Fibroblast of pulmonary artery (primary cell): ENCODE measurements around the gene FGD4.
A peak's percentile ranks its signal among the peaks of the same experiment; 100 is the strongest.

Experiments
- DNase-seq: peaks from one replicate; pipeline ENCODE4 v3.0.0-alpha.2; 2010; ENCODE audit warnings: low read depth
- H3K4me3 ChIP-seq: replicated peaks from 2 replicates; pipeline ENCODE4 v1.5.1; 2011; ENCODE audit warnings: low read depth, mild to moderate bottlenecking, control low read depth, low read length, moderate library complexity
- TF ChIP-seq, protein P1 (sequence below): IDR thresholded peaks from 2 replicates; pipeline ENCODE4 v1.5.1; 2011; ENCODE audit warnings: mild to moderate bottlenecking, control low read depth, low read length, inconsistent platforms; ENCODE audit errors: missing control alignments

The FGD4 gene

DNA sequence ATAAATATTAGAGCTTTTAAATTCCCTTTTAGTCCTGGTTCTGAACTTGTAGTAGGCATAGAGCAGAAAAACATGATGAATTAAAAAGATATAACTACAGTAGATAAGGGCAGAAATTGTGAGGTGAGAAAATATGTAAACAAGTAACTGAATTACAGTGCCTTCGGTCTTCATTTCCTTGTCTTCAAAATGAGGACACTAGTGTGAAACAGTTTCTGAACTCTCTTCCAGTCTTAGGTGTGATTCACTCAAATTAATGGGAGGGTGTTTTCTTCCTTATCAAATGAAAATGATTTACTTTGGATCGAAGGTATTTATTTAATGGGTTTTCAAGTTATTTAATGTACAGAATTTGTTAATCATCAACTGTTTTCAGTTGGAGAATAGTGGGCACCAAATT lies 1.5 kb downstream of the FGD4 start:
- TF ChIP-seq, protein P1, sequence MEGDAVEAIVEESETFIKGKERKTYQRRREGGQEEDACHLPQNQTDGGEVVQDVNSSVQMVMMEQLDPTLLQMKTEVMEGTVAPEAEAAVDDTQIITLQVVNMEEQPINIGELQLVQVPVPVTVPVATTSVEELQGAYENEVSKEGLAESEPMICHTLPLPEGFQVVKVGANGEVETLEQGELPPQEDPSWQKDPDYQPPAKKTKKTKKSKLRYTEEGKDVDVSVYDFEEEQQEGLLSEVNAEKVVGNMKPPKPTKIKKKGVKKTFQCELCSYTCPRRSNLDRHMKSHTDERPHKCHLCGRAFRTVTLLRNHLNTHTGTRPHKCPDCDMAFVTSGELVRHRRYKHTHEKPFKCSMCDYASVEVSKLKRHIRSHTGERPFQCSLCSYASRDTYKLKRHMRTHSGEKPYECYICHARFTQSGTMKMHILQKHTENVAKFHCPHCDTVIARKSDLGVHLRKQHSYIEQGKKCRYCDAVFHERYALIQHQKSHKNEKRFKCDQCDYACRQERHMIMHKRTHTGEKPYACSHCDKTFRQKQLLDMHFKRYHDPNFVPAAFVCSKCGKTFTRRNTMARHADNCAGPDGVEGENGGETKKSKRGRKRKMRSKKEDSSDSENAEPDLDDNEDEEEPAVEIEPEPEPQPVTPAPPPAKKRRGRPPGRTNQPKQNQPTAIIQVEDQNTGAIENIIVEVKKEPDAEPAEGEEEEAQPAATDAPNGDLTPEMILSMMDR, result no peak
- DNase-seq, result no peak
- peak overlapping the region; percentile 85 for H3K4me3 ChIP-seq

DNA sequence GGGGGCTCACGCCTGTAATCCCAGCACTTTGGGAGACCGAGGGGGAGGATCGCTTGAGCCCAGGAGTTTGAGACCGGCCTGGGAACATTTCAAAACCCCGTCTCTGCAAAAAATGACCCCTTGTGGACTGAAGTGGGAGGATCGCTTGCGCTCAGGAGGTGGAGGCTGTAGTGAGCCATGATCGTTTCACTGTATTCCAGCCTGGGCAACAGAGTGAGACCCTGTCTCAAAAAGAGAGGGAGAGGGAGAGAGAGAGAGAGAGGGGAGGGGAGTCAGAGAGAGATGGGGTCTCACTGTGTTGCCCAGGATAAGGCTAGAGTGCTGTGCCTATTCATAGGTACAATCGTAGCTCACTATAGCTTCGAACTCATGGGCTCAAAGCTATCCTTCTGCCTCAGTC lies 2.8 kb downstream of the FGD4 start:
- TF ChIP-seq, protein P1, result no peak
- H3K4me3 ChIP-seq, result no peak overlapping the region
- DNase-seq, result no peak

DNA sequence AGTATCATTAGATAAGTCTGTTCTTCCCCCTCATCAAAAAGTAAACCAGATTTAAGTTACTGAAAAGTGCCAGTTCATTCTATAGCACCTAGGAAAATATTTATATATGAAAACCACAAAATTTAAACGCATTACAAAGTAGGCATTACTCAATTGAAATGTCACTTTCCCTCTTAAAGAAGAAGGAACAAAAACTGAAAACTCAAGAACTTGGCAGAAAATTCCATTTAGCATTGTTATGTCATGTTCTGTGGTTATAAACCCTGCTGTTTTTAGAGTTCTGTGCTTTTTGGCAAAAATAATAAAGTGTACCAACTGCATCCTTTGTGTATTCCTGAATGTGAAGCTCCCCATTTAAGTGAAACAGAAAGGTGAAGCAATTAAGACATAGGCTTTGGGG lies 3.6 kb downstream of the FGD4 start:
- TF ChIP-seq, protein P1, result no peak
- no peak overlapping the region for H3K4me3 ChIP-seq
- DNase-seq, result no peak

DNA sequence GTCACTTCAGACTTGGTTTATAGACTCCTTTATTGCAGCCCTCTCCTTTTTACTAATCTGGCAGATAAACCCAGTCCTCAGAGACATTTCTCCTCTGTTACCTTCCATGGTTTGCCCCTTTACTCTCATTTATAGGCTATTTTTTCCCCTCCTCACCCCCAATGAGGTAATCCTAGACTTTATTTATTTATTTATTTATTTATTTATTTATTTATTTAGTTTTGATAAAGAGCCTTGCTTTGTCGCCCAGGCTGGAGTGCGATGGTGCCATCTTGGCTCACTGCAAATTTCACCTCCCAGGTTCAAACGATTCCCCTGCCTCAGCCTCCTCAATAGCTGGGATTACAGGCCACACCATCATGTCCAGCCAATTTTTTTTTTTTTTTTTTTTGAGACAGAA lies 8.4 kb downstream of the FGD4 start:
- TF ChIP-seq, protein P1, result no peak
- DNase-seq, result no peak
- H3K4me3 ChIP-seq, result no peak overlapping the region

DNA sequence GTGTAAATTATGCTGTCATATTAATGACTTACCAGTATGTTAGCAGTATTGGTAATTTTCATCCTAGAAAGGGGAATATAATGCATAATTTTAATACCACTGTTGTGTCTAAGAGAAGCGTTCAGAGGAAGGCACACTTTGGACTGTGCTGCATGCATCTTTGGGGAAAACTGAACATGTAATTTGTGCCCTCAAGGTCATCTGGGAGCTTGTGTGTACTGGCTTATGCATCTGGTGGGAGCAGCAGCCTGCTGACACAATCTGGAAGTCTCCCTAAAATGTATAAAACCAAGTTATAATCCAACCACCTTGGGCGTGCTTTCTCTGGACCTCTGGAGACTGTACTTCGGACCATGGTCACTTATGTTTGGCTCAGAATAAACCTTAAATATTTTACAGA lies 14.1 kb downstream of the FGD4 start:
- TF ChIP-seq, protein P1, result no peak
- DNase-seq, result no peak
- no peak overlapping the region for H3K4me3 ChIP-seq

DNA sequence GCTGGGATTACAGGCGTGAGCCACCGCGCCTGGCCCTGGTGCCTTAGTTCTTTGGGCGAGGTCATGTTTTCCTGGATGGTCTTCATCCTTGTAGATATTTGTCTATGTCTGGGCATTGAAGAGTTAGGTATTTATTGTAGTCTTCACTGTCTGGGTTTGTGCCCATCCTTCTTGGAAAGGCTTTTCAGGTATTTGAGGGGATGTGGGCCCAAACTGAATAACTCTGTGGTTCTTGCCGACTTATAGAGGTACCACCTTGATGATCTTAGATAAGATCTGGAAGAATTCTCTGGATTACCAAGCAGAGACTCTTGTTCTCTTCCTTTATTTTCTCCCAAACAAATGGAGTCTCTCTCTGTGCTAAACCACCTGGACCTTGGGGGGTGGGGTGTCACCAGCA lies 18.9 kb downstream of the FGD4 start:
- no peak for DNase-seq
- TF ChIP-seq, protein P1, result no peak
- H3K4me3 ChIP-seq, result no peak overlapping the region

DNA sequence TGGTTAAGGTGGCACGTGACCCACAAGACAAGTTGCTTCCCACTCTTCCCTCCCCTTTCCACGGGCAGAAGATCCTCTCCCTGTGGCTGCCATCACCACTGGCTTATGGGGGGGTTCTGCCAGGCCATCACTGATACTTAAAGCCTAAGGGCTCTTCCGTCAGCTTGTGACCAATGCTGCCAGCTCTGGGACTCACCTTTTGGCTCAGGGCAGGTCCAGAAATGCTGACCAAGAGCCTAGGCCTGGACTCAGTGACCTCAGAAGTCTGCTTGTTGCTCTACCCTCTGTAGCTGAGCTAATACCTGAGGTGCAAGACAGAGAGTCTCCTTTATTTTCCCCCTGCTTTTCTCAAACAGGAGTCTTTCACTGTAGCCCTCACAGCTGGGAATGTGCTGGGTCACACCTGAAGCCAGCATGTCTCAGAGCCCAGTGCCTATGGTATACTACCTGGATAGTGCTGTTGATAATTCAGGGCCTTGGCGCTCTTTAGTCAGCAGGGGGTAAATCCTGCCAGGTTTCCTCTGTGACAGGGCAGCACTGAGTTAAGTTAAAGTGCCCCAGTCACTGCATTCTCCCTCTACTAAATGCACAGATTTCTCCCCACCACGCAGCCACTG lies 19.7 kb downstream of the FGD4 start:
- TF ChIP-seq, protein P1, result no peak
- no peak overlapping the region for H3K4me3 ChIP-seq
- DNase-seq, result no peak
